Left lung (tissue), 10 donors: Measurements from ENCODE around the gene MAML2. TPM values are rescaled to one million over a fixed set of nuclear protein-coding genes. Genes with fewer than 3 reads are reported as not detected.

Experiments
- ATAC-seq: fragments of 200-7000 bp; cut with Tn5 transposase; one replicate; pipeline ENCODE4 v1.9.1; 2020; ENCODE audit warnings: moderate library complexity
- DNase-seq, 4 donors: peaks; one replicate each; pipeline ENCODE4 v3.0.0-alpha.2; 2013 to 2020
- H3K27ac ChIP-seq, 2 donors: fragments of 200-600 bp; sonication (generic) in 1 of 2; one replicate each; pipeline versions ENCODE4 v1.5.0 to v1.8.0; 2020 to 2021
- H3K27me3 ChIP-seq, 2 donors: fragments of 200-600 bp; sonication (generic) in 1 of 2; one replicate each; pipeline versions ENCODE4 v1.5.0 to v1.8.0; 2020 to 2021
- H3K36me3 ChIP-seq, 2 donors: fragments of 200-600 bp; sonication (generic) in 1 of 2; one replicate each; pipeline versions ENCODE4 v1.5.0 to v1.8.0; 2020 to 2021
- H3K4me1 ChIP-seq, 2 donors: fragments of 200-600 bp; one replicate each; pipeline ENCODE4 v1.8.0; 2021
- H3K4me3 ChIP-seq, 2 donors: fragments of 200-600 bp; sonication (generic) in 1 of 2; one replicate each; pipeline versions ENCODE4 v1.5.0 to v1.8.0; 2020 to 2021; ENCODE audit warnings: mild to moderate bottlenecking in 1 of 2
- H3K9me3 ChIP-seq, 2 donors: fragments of 200-600 bp; sonication (generic) in 1 of 2; one replicate each; pipeline versions ENCODE4 v1.5.0 to v1.8.0; 2020 to 2021
- CTCF ChIP-seq, 2 donors: fragments of 200-600 bp; sonication (generic) in 1 of 2; IDR thresholded peaks; one replicate each; pipeline versions ENCODE4 v1.5.0 to v1.8.0; 2021; ENCODE audit warnings: antibody characterized with exemption in 2 of 2
- intact Hi-C, 2 donors: fragments of 100-400 bp; cut with DNase I; formaldehyde crosslinking; loops; one replicate each; pipeline versions ENCODE4 v1.11.2 to v1.14.2; 2022
- polyA plus RNA-seq, 6 donors: library from polyadenylated mRNA; unstranded; fragments of 120-200 nt; gene quantifications; one replicate each; pipeline ENCODE4 v1.2.1, GENCODE V29; 2013; ENCODE audit not compliant: insufficient read length in 6 of 6
- total RNA-seq, 2 donors: library from RNA; stranded (reverse); fragmentation: NEBNext Ultra II Directional; extraction: Animal tissue kit (Norgen Biotek cat#: 25700); gene quantifications; one replicate each; pipeline ENCODE4 v1.2.1, GENCODE V29; 2021
- donor health status: DM: no; HTN: yes; CAD: no.
- donor health status: DM: no; HTN: no; CAD: no.

Gene MAML2
- total and polyA plus RNA-seq, 8 donors, result 18.7 to 44.0 (median 36.6) TPM

DNA sequence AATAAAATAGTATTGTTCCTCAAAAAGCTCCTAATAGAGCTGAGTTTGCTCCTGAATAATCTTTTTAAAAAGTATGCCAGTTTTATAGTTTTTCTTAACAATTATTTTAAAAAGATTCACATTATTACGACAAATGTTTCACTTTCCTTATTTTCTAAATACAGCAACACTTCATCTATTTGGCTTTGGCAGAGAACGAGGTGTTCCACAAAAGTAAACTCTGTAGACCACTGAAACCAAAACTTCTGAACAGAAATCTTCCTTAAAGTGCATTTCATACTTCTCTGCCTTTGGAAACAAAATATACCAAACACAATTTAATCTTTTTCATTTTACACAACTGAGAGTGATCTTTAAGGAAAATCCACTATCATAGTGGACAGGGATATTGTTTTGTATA, 285.5 kb downstream of the MAML2 start:
- intact Hi-C loops, result loop anchor here in 1 of 2 donors (10.0 kb wide), 1 partner anchor 287 kb away; the partner anchor contains the start of gene MAML2
- no peaks in the 10 kb centered on the region for H3K9me3 ChIP-seq
- DNase-seq, result peak in 1 of 4 donors; percentile 60
- peak overlapping the region; percentile 7 to 16 for H3K27ac ChIP-seq
- H3K4me1 ChIP-seq, result peaks cover 14 to 16% of the 10 kb centered on the region in 2 donors
- H3K36me3 ChIP-seq, result no peaks in the 10 kb centered on the region
- no peak overlapping the region for H3K4me3 ChIP-seq
- H3K27me3 ChIP-seq, result no peaks in the 10 kb centered on the region
- ATAC-seq, result no peak
- no peak for TF ChIP-seq CTCF (IDR thresholded peaks at IDR 0.05)

GRCh38 chr11:96056576-96056975, 286.4 kb downstream of the MAML2 start:
- no peak for DNase-seq
- Histone ChIP-seq H3K27me3 (no peaks in the 10 kb centered on the region), H3K36me3 (no peaks in the 10 kb centered on the region), H3K27ac (peak overlapping the region; percentile 7 to 23), H3K9me3 (no peaks in the 10 kb centered on the region), H3K4me3 (no peak overlapping the region), H3K4me1 (peaks cover 14 to 16% of the 10 kb centered on the region in 2 donors)
- no peak for ATAC-seq
- TF ChIP-seq CTCF (IDR thresholded peaks at IDR 0.05), result no peak
- intact Hi-C loops, result loop anchor here in 1 of 2 donors (10.0 kb wide), 1 partner anchor 288 kb away; the partner anchor contains the start of gene MAML2

DNA sequence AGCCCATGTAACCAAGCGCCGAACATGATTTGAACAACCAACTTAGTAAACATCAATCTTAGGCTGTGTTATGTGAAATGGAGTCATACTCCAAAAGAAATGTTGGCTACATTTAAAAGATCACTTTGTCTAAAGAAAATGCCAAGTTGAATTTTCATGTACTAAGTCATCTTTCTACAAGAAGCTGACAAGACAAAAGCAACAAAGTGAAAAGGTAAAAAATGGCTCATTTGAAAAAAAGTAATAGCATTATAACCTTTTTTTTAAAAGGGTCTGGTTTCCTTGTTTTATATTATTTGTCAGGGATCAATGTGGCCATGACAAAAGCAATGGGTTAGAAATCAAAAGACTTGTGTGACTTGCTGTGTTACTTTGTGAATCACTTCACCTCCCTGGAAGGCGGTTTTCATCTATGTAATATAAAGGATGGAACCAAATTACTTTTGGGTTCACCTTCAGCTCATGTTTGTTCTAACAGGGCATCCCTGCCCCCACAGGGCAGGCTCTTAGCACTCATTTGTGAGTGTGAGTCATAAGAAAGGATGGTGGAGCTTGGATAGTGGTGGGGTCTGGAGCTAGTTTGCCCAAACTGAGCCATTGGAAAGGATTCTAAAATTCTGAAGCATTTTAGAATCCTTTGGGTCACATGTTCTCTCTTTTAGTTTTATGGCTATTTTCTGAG, 287.1 kb downstream of the MAML2 start:
- peak overlapping the region; percentile 23 to 34 for H3K27ac ChIP-seq
- ATAC-seq (peak; percentile 53), DNase-seq (no peak)
- H3K4me3 ChIP-seq, result no peak overlapping the region
- intact Hi-C loops, result loop anchor here in 1 of 2 donors (10.0 kb wide), 1 partner anchor 289 kb away; the partner anchor contains the start of gene MAML2
- H3K36me3 ChIP-seq, result no peaks in the 10 kb centered on the region
- no peaks in the 10 kb centered on the region for H3K27me3 ChIP-seq
- peaks cover 14 to 16% of the 10 kb centered on the region in 2 donors for H3K4me1 ChIP-seq
- TF ChIP-seq CTCF (IDR thresholded peaks at IDR 0.05), result no peak
- H3K9me3 ChIP-seq, result no peaks in the 10 kb centered on the region

DNA sequence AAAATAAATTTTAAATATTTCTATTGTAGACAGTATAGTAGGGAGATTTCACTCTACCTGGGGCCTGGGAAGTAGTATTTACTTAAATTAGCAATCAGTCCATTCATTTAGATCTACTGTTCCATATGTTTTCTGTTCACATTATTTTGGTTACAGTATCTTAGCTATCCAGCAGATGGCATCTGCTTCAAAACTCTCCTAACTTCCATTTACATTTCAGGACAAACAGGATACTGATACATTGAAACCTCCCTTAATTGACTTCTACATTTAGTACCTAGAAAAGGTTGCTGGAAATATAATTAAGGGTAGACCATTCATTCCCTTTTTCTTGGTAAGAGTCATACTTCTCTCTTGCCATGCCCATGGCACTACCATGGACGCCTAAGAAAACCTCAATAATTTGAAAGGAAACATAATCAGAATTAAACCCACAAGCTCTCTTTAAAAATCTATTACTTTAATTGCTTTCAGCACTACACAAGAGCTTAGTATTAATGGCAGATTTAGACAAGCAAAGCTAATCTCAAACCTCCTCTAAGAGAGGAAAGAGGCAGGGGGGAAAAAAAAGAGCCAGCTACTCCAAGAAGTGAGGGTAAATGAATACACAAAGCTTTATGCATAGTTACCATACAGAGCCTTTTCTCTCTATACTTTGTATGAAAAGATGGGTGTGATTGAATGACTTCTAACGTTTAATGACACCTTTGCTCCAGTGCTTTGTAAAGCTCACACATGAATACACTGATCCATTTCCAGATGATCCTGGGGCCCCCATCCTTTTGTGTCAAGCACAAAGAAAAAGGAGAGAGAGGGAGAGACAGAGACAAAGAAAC, 287.9 kb downstream of the MAML2 start:
- Histone ChIP-seq H3K27me3 (no peaks in the 10 kb centered on the region), H3K36me3 (no peaks in the 10 kb centered on the region), H3K4me1 (peaks cover 14 to 16% of the 10 kb centered on the region in 2 donors), H3K4me3 (no peak overlapping the region), H3K27ac (peak overlapping the region; percentile 23 to 34), H3K9me3 (no peaks in the 10 kb centered on the region)
- peak; percentile 42 to 68 for TF ChIP-seq CTCF (IDR thresholded peaks at IDR 0.05)
- intact Hi-C loops, result loop anchor here in 1 of 2 donors (10.0 kb wide), 1 partner anchor 290 kb away; the partner anchor contains the start of gene MAML2
- DNase-seq, result no peak
- peak; percentile 73 for ATAC-seq
